ENCODE measurements around the gene PTPN7.
"Not testable (repeated sequence)": the region's sequence is repeated elsewhere in the genome, so short reads cannot be mapped to it uniquely, and the experiment has no call there.

PTPN7 gene

DNA sequence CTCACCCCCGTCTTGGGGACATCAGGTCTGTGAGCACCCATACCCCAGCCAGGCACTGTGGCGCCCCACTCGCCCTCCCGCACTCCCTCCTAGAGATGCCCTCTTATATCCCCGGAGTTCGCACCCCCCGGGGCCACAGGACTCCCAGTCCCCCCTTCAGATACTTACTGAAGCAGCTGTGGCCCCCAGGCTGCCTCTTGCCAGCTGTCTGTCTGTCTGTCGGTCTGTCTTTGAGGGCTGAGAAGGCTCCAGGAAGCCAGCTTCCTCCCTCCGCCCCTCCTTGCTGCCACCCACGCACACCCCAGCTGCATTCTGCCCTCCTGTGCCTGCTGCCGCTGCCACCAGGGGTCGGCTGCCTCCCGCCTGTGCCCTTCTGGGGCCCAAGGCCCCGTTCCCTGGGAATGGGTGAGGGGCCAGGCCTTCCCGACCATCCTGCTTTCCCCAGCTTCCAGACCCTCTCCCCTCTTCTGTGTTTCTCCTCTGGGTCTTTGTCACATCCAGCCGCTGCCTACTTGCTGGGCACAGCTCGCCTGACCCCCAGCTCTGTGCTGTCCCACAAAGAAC is at the start of gene PTPN7:
Gene PTPN7, minus strand, starts transcription at position 226 of the 564 bp plus-strand sequence. CDS start 1,200 bp downstream, outside the sequence.
- no peak for DNase-seq (ENCODE audit: low read depth)

GRCh38 chr1:202208351-202208857 is 48.0 kb upstream of the PTPN7 start:
- DNase-seq (ENCODE audit: low read depth) = no peak

GRCh38 chr1:202207292-202207691 is 46.9 kb upstream of the PTPN7 start:
- DNase-seq (ENCODE audit: low read depth) = no peak

DNA sequence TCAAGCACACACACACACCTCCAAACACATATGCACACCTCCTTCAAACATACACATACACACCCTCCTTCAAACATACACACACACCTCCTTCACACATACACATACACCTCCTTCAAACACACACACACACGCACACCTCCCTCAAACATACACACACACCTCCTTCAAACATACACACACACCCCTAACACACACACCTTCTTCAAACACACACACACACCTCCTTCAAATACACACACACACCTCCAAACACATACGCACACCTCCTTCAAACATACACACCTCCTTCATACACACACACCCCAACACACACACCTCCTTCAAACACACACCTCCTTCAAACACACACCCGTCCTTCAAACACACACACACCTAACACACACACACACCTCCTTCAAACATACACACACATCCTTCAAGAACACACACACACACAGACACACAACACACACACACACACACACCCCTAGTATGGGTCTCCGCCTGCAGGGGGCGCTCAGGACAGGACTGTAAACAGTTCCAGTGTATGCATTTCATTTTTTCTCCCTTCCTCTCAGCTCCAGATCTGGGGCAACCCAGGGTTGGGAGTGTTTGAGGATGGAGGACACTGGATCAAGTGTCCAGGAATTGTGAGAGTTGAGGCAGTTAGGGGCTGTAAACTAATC is 45.3 kb upstream of the PTPN7 start:
- DNase-seq (ENCODE audit: low read depth) = no peak

GRCh38 chr1:202204065-202204464 is 43.7 kb upstream of the PTPN7 start:
- no peak for DNase-seq (ENCODE audit: low read depth)

- DNase-seq (ENCODE audit: low read depth) = no peak
Measured at GRCh38 chr1:202203238-202204039, 43.0 kb upstream of the PTPN7 start.

GRCh38 chr1:202202500-202203168 is 42.2 kb upstream of the PTPN7 start:
- DNase-seq (ENCODE audit: low read depth) = no peak

- DNase-seq (ENCODE audit: low read depth) = no peak
Measured at GRCh38 chr1:202201971-202202370, 41.6 kb upstream of the PTPN7 start.

GRCh38 chr1:202201266-202201665 is 40.9 kb upstream of the PTPN7 start:
- DNase-seq (ENCODE audit: low read depth) = no peak

DNA sequence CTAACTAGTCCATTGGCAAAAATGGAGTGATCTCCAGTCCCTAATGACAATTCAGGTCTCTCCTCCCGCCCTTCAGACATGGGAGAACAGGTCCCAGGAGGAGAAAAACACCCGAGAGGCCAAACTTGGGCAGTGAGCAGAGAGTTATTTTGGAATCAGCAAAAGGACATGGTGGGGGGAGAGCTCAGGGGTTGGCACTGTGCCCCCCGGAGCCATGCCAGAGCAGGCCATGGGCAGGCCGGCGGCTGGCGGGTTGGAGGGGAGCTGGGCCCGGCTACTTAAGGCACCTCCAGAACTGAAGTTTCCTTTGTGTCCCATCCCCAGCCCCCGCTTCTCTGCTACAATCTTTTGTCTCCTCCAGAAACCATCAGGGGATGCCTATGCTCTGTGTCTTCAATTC is 40.3 kb upstream of the PTPN7 start:
- DNase-seq (ENCODE audit: low read depth) = no peak

- no peak for DNase-seq (ENCODE audit: low read depth)
Measured at GRCh38 chr1:202200112-202200548, 39.7 kb upstream of the PTPN7 start.

DNA sequence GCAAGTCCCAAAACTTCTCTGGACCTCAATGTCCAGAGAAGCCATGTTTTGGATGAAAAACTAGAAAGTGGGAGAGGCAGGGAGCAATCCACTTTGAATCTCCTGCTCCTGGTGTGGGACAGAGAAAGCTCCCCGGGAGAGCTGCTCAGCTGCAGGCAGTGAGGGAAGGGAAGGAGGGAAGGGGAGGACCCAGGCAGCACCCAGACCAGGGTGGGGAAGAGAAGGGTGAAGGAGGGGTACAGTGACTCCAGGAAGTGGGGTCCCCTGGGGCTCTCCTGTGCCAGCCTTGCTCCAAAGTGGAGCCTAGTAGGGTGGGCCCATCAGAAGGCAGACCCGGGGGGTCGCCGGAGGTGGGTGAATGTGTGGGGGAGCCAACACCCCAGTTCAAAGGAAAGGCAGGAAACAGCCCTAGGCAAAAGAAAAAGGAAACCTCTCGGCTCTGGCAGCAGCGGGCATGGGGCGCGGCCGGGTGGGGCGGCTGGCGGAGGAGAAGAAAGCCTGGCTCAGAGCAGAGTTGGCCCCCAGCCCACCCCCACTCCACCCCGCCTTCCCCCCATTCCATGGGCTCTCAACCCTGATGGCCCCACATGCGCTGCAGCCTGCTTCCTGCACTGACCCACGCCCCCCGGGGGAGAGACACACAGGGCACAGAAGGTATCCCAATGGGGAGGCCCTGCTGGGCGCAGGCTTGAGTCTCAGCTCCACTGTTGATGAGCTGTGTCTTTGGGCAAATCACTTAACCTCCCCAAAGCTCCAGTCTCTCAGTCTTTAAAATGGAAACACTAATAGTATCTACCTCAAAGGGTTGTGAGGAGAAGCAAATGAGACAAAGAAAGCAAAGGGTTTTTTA is 38.9 kb upstream of the PTPN7 start:
- no peak for DNase-seq (ENCODE audit: low read depth)

GRCh38 chr1:202198366-202198724 is 37.9 kb upstream of the PTPN7 start:
- DNase-seq (ENCODE audit: low read depth) = no peak

DNA sequence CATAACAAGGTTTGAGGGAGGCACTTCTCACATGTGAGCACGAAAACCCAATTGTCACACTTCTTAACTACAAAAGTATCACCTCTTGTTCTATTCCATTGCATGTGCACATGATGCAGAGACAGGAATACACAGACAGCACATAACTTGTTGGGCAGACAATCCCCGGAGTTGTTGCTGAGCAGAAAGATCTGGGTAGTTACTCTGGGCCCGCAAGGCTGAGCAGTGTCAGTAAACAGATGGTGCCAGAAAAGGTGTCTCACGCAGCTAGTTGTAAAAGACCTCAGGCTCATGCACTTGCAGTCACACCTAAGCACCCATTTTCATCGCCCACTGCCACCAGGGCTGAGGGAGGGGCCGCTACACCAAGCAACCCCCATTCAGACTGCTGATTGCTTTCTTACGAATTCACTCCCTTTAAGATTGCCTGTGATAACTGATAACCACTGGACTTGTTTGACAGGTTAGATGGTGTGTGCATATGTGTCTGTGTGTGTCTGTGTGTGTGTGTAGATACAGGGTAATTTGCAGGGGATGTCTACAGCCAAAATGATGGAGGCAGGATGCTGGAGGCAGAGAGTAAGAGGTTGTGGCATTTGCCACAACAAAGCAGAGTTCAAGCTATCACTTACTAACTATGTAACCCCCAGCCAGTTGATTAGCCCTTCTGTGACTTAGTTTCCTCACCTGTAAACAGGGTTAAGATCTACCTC is 37.4 kb upstream of the PTPN7 start:
- DNase-seq (ENCODE audit: low read depth) = no peak

DNA sequence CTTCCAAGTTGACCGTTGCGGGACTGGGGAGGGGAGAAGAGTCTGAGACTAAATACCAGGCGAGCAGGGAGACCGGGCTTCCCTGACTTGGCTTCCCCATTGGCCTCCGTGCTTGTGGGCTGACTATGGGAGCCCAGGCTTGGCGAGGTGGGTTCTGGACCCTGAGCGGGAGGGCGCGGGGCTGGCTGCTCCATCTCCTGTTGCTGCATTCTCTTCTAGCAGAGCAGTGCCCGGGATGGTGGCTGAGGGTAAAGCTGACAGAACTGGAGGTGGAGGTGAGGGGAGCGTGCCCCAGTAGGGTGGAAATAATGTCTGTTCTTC is 33.9 kb upstream of the PTPN7 start:
- no peak for DNase-seq (ENCODE audit: low read depth)

- no peak for DNase-seq (ENCODE audit: low read depth)
Measured at GRCh38 chr1:202193614-202194327, 33.4 kb upstream of the PTPN7 start, which contains the start of gene LGR6. Gene LGR6, plus strand, starts transcription at chr1:202193799. Its CDS starts 191 bp downstream, at chr1:202193990.

GRCh38 chr1:202192770-202193613 is 32.6 kb upstream of the PTPN7 start:
- no peak for DNase-seq (ENCODE audit: low read depth)

DNA sequence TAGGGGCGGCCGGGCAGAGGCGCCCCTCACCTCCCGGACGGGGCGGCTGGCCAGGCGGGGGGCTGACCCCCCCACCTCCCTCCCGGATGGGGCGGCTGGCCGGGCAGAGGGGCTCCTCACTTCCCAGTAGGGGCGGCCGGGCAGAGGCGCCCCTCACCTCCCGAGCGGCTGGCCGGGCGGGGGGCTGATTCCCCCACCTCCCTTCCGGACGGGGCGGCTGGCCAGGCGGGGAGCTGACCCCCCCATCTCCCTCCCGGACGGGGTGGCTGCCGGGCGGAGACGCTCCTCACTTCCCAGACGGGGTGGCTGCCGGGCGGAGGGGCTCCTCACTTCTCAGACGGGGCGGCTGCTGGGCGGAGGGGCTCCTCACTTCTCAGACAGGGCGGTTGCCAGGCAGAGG is 31.0 kb upstream of the PTPN7 start:
- DNase-seq (ENCODE audit: low read depth) = not testable (repeated sequence)

All from GM04504 (cell line).